ENCODE measurements around the gene ATP7A.

The ATP7A gene

DNA sequence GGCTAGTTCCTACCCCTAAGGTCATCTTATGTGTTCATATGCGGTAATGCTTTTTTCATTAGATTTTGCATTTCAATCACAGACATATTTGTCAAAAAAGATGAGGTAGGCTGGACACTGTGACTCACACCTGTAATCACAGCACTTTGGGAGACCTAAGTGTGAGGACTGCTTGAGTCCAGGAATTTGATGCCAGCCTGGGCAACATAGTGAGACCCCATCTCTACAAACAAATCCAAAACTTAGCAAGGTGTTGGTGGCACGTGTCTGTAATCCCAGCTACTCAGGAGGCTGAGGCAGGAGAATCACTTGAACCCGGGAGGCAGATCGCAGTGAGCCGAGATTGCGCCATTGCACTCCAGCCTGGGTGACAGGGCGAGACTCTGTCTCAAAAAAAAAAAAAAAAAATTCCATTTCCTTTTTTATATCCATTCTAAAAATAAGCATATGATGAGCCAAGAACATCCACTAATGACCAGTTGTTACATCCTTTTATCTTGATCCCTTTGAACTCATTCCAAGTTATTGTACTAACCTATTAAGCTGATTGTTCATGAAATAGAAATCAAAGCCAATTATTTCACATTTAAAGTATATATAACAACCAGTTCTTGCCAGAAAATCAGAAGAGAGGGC lies 35.5 kb downstream of the ATP7A start:
- DNase-seq (ENCODE audit: low read depth): no peak

DNA sequence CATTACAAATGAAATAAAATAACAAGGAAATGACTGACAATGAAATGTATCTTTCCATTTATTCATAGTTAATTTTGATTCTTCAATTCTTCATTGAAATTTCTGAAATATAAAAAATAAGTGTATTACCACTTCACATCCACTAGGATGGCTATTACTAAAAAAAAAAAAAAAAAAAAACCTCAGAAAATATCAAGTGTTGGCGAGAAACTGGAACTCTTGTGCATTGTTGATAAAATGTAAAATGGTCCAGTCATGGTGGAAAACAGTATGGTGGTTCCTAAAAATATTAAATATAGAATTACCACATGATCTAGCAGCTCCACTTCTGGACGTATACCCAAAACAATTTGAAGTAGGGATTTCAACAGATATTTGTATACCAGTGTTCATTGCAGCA lies 36.1 kb downstream of the ATP7A start:
- no peak for DNase-seq (ENCODE audit: low read depth)

DNA sequence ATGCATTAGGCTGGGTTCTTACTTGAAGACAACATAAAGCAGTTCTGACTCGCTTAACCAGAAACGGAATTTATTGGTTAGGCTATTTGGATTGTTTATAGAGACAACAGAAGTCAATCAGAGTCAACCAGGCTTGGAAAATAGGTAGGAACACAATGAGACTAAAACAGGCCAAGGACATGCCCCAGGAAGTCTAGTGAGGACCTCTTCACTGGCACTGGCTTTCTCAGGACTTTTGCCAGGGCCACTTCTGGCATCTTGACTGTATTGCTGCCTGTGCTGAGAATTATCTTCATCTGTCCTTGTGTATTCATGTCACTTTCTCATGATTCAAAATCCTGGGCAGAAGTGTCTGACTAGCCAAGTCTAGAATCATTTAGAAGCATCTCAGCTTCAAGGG lies 39.3 kb downstream of the ATP7A start:
- no peak for DNase-seq (ENCODE audit: low read depth)

DNA sequence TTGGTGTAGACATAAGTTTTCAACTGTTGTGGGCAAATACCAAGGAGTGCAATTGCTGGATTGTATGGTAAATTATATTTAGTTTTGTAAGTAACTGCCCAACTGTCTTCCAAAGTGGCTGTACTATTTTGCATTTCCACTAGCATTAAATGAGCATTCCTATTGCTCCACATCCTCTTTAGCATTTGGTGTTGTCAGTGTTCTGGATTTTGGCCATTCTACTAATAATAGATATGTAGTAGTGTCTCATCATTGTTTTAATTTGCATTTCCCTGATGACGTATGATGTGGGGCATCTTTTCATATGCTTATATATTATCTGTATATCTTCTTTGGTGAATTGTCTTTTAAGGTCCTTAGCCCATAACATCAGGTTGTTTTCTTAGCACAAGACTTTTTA lies 41.7 kb downstream of the ATP7A start:
- DNase-seq (ENCODE audit: low read depth): no peak

DNA sequence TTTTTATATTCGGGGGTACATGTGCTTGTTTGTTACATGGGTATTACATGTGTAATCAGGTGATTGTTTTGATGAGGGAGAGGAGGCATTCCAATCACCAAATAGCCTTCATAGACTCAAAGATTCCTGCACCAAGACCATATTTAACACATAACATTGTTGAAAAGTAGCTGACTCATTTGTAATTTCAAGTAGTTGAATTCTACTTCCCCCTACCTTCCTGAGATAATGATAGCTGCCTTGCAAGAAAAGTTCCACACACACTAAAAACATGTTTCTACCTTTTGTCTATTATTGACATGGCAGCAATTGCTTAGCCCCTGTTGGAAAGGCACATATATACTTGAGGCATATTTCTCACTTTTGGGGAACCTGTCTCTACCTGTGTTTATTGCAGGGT lies 42.8 kb downstream of the ATP7A start:
- no peak for DNase-seq (ENCODE audit: low read depth)

DNA sequence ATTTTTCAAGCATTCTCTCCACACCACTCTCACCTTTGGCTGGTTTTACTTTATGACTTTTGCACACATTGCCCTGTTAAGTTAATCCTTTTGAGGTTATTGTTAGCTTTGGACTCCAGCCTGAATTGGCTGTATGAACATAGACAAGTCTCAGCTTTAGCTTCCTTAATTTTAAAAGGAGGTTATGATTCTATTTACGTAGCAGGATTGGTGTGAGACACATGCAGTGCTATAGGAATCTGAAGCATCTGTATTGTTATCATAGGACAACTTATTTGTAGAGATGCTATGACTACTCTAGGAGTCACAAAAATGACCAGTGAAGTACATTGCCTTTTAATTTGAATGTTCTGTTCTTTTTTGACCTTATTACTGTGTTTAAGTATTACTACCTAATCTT lies 43.2 kb downstream of the ATP7A start:
- DNase-seq (ENCODE audit: low read depth): peak; percentile 37

DNA sequence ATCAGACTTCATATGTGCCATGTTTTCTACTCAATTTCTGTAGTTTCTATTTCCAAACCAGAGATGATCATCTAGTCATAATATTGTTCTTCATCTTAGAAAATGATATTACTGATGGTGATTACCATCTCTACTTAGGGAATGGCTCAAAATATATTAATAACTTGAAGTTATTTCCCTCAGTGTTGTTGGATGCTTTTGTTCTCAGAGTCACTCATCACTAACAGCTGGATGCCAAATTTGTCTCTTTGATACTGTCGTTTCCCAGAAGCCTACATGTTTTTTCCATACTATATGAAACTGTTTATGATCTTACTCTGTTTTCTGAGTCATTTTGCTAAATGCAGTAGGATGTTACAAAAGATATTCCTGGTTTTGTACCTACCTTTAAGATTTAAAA lies 50.1 kb downstream of the ATP7A start:
- no peak for DNase-seq (ENCODE audit: low read depth)

DNA sequence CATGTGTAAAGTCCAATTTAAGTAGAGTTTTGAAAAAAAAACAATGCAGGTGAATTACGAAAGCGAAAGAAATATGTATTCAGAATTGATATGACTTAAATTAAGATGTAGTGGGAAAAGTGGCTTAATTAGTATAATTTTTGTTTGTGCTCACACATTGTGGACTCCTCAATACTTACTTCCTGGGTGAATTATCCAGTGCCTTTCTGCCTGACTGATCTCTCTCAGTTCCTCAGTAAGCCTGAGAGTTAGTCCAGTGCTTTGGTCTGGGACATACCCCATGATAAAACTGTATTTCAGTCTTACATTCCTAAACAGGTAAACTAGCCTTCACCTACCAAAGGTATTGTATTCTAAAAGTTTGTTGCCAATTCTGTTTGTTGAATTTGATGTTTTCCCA lies 50.6 kb downstream of the ATP7A start:
- no peak for DNase-seq (ENCODE audit: low read depth)

DNA sequence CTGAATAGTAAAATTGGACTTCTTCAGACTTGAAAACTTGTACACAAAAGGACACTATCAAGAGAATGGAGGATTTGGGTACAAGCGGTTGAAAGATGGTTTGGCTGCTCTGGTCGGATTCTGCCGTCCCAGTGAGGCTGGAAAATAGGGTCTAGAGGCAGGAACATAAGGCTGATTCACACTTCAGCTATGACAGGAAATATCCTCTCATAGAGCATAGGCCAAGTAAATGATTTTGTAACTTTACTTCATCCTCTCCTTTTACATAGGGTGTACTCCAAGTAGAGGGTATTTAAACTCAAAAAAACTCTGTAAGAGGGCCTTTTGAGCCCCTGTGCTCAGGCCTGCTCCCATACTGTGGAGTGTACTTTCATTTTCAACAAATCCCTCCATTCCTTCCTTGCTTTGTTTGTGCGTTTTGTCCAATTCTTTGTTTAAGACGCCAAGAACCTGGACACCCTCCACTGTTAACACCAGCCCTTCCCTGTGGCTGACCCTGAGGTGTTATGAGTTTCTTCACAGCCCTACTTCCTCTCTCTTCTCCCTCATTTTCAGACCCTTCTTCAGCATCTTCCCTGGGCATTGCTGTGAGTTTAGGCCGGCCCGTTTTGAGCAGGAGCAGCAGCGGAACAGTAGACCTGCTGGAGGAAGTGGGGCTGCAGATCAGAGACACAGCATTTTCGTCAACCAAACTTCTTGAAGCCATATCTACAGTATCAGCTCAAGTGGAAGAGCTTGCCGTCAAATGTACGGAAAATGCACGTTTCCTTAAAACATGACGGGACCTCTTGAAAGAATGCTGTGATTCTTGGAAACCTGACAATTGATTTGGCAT lies 51.8 kb downstream of the ATP7A start:
- DNase-seq (ENCODE audit: low read depth): peak; percentile 18

DNA sequence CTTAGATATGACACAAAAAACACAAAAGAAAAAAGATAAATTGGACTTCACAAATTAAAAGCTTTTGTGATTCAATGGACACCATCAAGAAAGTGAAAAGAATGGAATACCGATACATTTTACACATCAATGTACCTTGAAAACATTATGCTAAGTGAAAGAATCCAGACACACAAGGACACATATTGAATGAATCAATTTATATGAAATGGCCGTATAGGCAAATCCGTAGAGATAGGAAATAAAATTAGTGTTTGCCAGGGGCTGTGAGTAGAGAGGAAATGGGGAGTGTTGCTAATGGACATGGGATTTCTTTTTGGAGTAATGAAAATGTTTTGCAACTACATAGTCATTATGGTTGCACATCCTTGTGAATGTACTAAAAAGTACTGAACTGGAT lies 55.9 kb downstream of the ATP7A start:
- DNase-seq (ENCODE audit: low read depth): no peak

DNA sequence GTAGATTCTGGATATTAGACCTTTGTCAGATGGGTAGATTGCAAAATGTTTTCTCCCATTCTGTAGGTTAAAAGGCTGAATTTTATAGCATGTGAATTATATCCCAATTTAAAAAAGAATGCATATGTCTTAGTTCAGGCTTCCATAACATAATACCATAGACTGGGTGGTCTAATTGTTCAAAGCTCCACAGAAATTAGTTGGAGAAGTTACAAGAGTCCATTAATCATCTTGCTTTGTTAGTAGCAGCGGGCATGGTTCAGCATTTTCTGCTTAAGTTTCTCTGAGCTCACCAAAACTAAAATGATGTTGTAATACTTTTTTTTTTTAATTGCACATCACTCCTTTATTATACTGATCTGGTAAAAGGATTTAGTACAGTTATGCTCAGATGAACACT lies 57.1 kb downstream of the ATP7A start:
- no peak for DNase-seq (ENCODE audit: low read depth)

DNA sequence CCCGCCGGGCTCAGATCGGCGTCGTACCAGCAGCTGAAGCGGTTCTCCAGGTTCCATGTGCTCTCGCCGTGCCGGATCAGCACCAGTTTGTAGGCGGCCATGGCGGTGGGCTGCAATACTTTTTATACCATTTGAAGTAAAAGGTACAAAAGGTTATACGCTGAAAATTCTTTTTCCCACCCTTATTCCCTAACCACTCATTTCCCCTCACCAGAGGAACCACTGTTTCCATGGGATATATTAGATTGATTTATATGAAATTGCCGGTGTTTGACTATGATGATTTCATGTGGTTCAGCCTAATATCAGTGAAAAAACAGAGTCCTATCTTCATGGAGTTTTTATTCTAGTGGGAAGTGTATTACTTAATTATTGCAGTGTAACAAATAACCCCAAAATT lies 59.0 kb downstream of the ATP7A start, which contains the start of gene PGAM4:
TSS of gene PGAM4 (minus strand) at position 101 of the 400 bp plus-strand sequence. CDS start at position 101, 0 bp downstream.
- no peak for DNase-seq (ENCODE audit: low read depth)

DNA sequence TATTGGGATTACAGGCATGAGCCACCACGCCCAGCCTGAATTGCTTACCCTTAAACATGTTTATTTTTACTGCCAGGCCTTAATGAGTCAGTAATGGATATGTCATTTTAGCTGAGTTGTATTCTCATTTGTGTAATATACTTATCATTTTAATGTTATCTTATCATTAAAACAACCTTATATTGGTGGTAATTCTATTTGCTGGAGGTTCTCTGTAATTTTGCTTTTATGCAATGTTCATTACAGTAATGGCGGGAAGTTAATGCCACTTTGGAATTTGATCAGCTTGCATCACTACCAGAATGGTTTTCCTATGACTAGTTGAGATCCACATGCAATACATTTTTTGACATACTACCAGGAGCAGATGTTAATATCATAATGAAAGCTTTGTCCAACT lies 65.3 kb downstream of the ATP7A start:
- DNase-seq (ENCODE audit: low read depth): no peak

DNA sequence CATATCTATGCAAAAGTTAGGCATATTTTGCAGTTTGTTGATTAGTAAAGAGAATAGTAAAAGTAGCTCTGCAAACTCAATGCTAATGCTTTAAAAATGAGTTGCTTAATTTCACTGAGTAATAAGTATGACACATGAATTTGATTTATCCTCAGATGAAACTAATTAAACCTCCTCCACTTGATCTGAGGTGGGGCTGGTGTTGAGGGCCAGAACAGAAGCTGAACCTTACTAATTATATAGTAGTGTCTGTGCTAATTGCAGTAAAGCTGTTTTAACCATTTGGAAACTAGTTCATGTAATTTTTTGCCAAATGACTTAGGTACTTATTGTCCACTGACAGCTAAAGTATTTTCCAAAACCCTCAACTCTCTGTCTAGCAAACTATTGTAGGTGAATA lies 66.6 kb downstream of the ATP7A start:
- no peak for DNase-seq (ENCODE audit: low read depth)

DNA sequence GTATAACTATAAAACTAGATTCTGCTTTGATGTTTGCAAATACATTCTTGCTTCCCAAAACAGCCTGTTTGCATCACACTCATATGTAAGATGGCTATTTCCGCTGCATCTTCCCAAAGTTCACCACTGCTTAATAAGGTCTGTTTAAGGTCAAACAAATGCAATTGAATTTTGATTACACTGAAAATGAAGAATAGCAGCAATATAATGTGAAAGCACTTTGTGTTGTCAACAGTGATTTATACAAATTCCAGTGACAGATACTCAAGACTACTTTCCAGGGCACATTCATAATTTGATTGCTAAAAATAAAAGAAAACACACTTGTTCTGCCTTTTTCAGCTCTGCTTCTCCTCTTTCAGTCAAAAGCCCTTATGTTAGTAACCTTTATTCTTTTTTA lies 67.0 kb downstream of the ATP7A start:
- DNase-seq (ENCODE audit: low read depth): no peak

DNA sequence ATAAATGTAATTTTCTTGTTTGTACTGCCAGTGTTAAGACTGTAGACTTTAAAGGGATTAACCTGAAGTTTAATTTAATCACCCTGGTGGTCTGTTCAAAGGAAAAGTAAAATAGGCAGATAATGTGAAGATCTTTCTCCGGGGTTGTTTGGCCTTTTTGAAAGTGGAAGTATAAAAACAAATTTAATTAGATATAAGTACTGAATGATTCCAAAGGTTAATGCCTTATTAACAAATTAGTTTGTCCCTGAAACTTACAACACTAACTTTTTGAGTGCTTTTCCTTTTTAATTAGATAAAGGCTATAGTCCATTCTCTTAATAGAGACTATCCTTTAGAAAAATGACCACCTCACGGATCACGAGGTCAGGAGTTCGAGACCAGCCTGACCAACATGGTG lies 69.4 kb downstream of the ATP7A start:
- no peak for DNase-seq (ENCODE audit: low read depth)

DNA sequence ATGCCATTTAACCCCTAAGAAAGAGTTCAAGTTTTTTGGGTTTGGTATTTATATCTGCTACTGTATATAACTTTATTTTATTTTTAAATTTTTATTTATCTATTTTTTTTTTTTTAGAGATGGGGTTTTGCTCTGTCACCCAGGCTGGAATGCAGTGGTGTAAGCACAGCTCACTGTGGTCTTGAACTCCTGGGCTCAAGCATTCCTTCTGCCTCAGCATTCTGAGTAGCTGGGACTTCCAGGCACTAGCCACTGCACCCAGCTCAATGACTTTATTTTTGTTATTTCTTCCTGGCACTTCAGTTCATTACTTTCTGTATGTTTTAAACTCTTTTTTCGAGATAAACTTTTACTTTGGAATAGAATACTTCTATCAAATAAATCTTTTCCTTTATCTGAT lies 101.4 kb downstream of the ATP7A start:
- peak; percentile 33 for DNase-seq (ENCODE audit: low read depth)

DNA sequence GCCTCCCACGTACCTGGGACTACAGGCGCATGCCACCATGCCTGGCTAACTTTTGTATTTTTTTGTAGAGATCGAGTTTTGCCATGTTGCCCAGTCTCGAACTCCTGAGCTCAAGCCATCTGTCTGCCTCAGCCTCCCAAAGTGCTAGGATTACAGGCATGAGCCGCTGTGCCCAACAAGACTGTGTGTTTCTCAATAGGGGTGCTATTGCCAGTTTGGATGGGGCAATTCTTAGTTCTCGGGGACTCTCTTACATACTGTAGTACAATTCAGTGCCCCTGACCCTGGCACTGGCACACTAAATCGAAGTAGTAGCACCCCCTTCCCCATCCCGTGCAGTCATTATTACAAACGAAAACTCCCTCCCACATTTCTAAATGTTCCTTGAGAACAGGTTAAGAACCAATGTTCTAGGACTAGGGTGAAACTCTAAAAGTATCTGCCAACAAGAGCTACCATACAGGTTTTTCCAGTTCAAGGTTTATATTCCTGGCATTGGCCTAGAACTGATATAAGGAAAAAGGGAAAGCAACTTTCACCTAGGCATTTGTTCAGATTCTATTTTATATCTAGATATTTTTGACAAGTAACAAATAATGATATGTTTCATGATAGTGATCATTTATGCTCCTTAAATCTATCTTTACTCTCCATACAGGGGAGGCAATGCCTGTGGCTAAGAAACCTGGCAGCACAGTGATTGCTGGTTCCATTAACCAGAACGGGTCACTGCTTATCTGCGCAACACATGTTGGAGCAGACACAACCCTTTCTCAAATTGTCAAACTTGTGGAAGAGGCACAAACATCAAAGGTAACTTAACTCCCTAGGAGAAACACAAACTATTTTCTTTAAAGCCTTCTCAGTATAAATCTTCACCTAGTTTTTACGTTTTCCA lies 109.3 kb downstream of the ATP7A start:
- no peak for DNase-seq (ENCODE audit: low read depth)

DNA sequence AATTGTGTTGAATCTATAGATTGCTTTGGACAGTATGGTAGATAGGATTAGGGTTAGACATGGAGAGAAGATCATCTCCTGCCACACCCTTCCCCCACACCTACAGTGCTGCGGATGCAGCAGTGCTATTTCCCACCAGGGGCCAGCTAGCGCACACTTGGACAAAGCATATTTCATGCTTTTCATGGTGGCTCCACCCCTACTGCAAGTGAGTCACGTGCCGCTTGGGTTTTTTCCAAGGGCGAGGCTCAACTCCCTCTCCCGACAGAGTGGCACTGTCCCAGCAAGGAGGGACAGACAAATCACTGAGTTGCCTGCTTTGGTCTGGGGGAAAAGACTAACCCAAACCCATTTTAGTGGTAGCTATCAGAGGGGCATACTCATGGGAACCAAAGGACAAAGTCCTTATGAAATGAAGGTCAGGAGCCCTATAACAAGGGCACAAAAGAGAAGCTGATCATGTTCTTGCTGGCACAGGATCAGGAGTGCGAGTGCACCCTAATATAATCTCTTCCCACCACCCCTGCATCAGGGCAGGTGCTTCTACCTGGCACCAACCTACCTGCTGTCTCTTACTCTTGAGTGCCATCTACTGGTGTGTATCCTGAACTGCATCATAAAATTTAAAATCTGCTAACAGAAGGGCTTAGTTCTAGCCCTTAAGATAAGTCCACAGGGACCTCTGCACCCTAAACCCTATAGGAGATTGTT lies 114.0 kb downstream of the ATP7A start:
- DNase-seq (ENCODE audit: low read depth): peak; percentile 14

DNA sequence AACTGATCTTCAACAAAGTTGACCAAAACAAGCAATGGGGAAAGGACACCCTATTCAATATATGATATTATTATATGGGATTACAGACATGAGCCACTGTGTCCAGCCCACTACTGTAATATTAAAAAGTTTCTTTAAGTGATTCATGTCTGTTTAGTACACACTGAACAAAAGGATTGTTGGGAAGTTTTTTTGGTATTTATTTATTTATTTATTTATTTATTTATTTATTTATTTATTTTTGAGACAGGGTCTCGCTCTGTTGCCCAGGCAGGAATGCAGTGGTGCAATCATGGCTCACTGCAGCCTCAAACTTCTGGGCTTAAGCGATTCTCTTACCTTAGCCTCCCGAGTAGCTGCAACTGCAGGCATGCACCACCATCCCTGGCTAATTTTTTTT lies 117.3 kb downstream of the ATP7A start:
- no peak for DNase-seq (ENCODE audit: low read depth)

DNA sequence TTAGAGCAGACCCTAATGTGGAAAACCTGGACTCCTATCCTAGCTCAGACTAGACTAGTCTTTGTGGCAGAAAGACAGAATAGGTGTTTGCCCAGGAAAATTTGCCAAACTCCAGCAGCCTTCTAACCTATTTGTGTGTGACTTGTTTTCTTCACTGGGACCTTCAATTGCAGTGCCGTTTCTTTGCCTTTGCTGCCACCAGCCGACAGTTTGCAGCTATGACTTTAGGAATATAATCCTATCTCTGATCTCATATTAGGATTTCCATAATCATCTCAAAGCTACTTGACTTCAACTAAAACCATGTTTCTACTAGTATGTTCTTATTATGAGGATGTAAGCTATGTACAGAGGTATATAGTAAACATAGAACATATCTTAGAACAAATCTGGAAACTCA lies 119.2 kb downstream of the ATP7A start:
- peak; percentile 52 for DNase-seq (ENCODE audit: low read depth)

DNA sequence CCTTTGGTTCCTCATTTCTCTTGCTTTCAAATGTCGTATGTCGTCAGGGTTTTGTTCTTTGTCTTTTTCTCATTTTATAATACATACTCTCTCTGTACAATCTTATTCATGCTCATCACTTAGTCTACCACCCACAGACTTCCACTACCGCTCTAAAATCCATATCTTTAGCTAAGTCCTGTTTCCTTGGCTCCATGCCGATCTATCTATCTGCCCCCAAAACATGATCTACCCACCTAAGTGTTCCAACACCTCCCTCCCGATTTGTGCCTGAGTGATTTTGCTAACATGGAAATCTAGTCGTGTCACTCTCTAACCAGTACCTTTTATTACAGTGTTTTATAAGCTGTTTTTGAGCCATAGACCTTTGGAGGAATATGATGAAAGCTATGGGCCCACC lies 124.6 kb downstream of the ATP7A start:
- no peak for DNase-seq (ENCODE audit: low read depth)
